HG03342 (cell line): ENCODE data around the gene CARMIL1.
"Not testable (repeated sequence)": the region's sequence is repeated elsewhere in the genome, so short reads cannot be mapped to it uniquely, and the experiment has no call there.

Experiments used
- ATAC-seq: cut with Tn5 transposase; IDR thresholded peaks from one replicate; pipeline ENCODE4 v1.9.1; 2021; ENCODE audit warnings: mild to moderate bottlenecking, moderate library complexity; ENCODE audit not compliant: unreplicated experiment

The CARMIL1 gene

GRCh38 chr6:25434921-25435320 is 155.7 kb downstream of the CARMIL1 start:
- ATAC-seq, result no peak

- ATAC-seq, result no peak
Observed at GRCh38 chr6:25435416-25435985, 156.3 kb downstream of the CARMIL1 start.

GRCh38 chr6:25436760-25437159 is 157.6 kb downstream of the CARMIL1 start:
- no peak for ATAC-seq

- no peak for ATAC-seq
Observed at GRCh38 chr6:25439368-25439767, 160.2 kb downstream of the CARMIL1 start.

- no peak for ATAC-seq
Observed at GRCh38 chr6:25441663-25442270, 162.6 kb downstream of the CARMIL1 start.

GRCh38 chr6:25442898-25443297 is 163.7 kb downstream of the CARMIL1 start:
- no peak for ATAC-seq

- ATAC-seq, result not testable (repeated sequence)
Observed at GRCh38 chr6:25444521-25444920, 165.3 kb downstream of the CARMIL1 start.

- ATAC-seq, result no peak
Observed at GRCh38 chr6:25446830-25447569, 167.8 kb downstream of the CARMIL1 start.

- ATAC-seq, result no peak
Observed at GRCh38 chr6:25447570-25447929, 168.4 kb downstream of the CARMIL1 start.

GRCh38 chr6:25448965-25449538 is 169.9 kb downstream of the CARMIL1 start:
- ATAC-seq, result no peak

GRCh38 chr6:25449774-25450173 is 170.6 kb downstream of the CARMIL1 start:
- no peak for ATAC-seq

- no peak for ATAC-seq
Observed at GRCh38 chr6:25450469-25451198, 171.5 kb downstream of the CARMIL1 start.

GRCh38 chr6:25452031-25452430 is 172.9 kb downstream of the CARMIL1 start:
- no peak for ATAC-seq

GRCh38 chr6:25453288-25453687 is 174.1 kb downstream of the CARMIL1 start:
- ATAC-seq, result no peak

- no peak for ATAC-seq
Observed at GRCh38 chr6:25454136-25454535, 175.0 kb downstream of the CARMIL1 start.

- no peak for ATAC-seq
Observed at GRCh38 chr6:25456249-25457040, 177.3 kb downstream of the CARMIL1 start.

GRCh38 chr6:25457516-25457915 is 178.3 kb downstream of the CARMIL1 start:
- no peak for ATAC-seq

GRCh38 chr6:25458485-25458884 is 179.3 kb downstream of the CARMIL1 start:
- no peak for ATAC-seq

GRCh38 chr6:25462235-25462897 is 183.2 kb downstream of the CARMIL1 start:
- no peak for ATAC-seq

- ATAC-seq, result no peak
Observed at GRCh38 chr6:25463441-25463840, 184.3 kb downstream of the CARMIL1 start.
